A549 treated with Hydrocortisone at 1 μM for 4 hours (cell line): Measurements from ENCODE around the gene GJC2. TPM values are rescaled to one million over a fixed set of nuclear protein-coding genes. Genes with fewer than 3 reads are reported as not detected.

Source experiments
- total RNA-seq: library from RNA; stranded (reverse); fragments of 200-300 nt; extraction: Qiagen RNA extraction; gene quantifications from 5 replicates; pipeline ENCODE4 v1.2.3, GENCODE V29; 2022

Gene GJC2
- total RNA-seq: 0.29 to 0.51 TPM (median 0.39 TPM) in 5 replicates

DNA sequence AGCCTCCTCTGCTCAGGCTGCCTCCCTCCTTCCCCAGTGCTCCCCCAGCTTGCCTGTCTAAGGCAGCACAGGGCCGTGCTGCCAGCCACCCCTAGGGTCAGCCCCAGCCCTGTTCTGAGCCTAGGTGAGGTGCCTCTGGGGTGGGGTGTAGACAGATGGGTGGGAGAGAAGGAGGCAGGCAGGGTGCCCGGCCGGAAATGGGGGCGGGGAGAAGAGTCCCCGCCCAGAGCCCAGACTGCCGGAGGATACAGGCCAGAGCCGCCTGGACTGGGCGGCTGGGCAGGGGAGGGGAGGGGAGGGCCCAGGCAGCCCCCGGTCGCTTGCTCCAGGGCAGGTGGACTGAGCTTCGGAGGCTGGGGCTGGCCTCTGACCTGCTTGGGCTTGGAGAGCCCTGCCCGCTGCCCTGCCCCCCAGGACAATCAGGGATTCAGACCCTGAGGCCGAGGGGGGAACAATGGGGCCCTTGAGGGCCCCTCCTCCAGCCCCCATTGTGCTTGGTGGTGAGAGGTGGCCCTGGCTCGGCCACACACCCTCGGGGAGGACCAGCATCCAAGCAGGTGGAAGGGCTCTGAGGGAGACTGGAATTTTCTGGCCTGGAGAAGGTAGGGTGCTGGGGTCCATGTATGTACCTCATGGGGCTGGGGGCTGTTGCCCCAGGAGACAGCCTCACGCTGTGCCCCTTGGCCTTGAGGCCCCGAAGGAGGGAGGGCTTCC, at the start of gene GJC2:
GJC2 (plus strand) TSS at position 525 of the 714 bp plus-strand sequence. CDS start 7,829 bp downstream, outside the sequence.

DNA sequence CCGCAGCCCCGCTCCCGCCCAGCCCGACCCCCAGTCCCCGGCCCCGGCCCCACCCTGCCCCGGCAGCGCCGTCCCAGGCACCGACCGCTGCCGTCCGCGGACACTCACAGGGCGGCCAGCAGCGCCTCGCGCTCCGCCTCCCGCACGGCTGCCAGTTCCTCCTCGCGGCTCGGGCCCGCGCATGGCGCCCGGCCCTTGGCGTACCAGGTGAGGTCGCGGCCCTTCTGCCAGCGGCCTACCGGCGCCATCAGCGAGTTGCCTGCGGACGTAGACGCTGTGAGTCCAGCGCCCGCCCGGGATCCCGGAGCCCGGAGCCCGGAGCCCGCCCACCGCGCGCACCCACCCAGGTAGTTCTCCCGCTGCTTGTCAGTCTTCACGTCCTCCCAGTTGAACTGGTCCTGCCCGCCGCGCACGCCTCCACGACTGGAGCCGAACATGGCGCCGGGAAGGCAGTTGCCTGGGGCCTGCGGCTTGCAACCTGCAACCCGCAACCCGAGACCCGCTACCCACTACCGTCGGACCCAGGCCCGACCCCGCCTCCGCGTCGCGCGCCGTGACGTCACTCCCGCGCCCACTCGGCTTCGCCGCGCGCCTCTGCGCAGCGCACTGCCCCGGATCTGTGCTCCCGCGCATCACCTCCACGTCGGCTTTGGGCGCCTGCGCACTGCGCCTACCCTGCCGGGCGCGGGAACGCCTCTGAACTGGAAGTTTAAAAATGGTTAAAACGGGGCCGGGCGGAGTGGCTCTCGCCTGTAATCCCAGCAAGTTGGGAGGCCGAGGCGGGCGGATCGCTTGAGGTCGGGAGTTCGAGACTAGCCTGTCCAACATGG, 46.7 kb upstream of the GJC2 start, which contains the start of gene C1orf35:
C1orf35 (minus strand) TSS at position 535 of the 830 bp plus-strand sequence; CDS start at position 437, 98 bp downstream.

DNA sequence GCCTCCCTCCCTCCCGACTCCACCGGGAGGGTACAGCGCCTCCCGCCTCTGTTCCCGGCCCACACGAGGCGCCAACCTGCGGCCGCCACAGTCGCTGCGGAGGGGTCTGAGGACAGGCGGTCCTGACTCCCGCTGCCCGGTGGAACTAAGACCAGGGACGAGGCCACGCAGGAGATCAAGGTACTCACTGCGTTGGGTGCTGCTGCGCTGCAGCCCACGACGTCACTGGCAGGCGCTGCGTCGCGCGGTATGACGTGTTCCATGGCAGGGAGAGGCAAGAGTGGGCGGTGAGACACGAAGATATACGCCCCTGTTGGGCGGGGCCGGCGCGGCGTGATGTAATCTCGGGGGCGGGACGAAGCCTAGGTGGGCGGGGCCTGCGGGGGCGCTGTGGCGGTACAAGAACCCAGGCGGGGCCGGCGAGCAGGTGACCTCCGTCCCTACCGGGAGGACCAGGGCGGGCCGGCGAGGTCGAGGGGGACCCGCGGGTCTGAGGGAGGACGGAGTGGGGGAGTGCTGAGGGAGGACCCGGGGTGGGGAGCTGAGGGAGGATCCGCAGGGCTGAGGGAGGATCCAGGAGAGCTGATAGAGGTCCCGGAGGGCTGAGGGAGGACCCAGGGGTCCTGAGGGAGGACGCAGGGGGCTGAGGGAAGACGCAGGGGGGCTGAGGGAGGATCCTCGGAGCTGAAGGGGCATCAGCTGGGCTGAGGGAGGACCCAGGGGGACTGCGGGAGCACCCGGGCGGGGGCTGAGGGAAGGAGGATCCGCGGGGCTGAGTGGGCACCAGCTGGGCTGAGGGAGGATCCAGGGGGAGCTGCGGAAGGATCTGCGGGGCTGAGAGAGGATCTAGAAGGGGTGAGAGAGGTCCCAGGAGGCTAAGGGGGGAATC, 40.4 kb upstream of the GJC2 start, which contains the start of gene MRPL55:
MRPL55 (minus strand) TSS at position 227 of the 889 bp plus-strand sequence. CDS start 1,039 bp downstream, outside the sequence.

GRCh38 chr1:228139931-228140723, 9.6 kb upstream of the GJC2 start, which contains the start of gene GUK1:
Gene GUK1, plus strand, starts transcription at chr1:228140279. Its CDS starts 24 bp downstream, at chr1:228140303.

GRCh38 chr1:228165372-228166169, 15.8 kb downstream of the GJC2 start, which contains the start of gene IBA57:
Gene IBA57, plus strand, starts transcription at chr1:228165804. Its CDS starts 13 bp downstream, at chr1:228165817.

GRCh38 chr1:228207851-228208821, 58.4 kb downstream of the GJC2 start, which contains the start of gene OBSCN:
Gene OBSCN, plus strand, starts transcription at chr1:228208044. Its CDS starts 3,740 bp downstream, at chr1:228211784.

Other genes with a start within 250 kb of the GJC2 start
- gene WNT9A, start 202.0 kb upstream of the GJC2 start, total RNA-seq: 5.6 to 8.6 TPM (median 7.2 TPM) in 5 replicates
- 0.02 to 0.05 TPM (median 0.03 TPM) in 3 of 5 replicates, not detected in the others for gene WNT3A, start 142.9 kb upstream of the GJC2 start, total RNA-seq
- 404 to 442 TPM (median 437 TPM) in 5 replicates for gene ARF1, start 67.2 kb upstream of the GJC2 start, total RNA-seq
- 27.6 to 38.6 TPM (median 36.4 TPM) in 5 replicates for gene C1orf35, start 46.6 kb upstream of the GJC2 start, total RNA-seq
- gene MRPL55, start 40.6 kb upstream of the GJC2 start, total RNA-seq: 65.1 to 91.8 TPM (median 89.6 TPM) in 5 replicates
- 120 to 151 TPM (median 148 TPM) in 5 replicates for gene GUK1, start 9.7 kb upstream of the GJC2 start, total RNA-seq
- 4.6 to 7.6 TPM (median 4.9 TPM) in 5 replicates for gene IBA57, start 15.9 kb downstream of the GJC2 start, total RNA-seq
- gene OBSCN, start 58.1 kb downstream of the GJC2 start, total RNA-seq: 4.1 to 5.3 TPM (median 4.6 TPM) in 5 replicates